PC-3 (cell line): ENCODE data around the gene MAGI2.

ENCODE experiments used
- EZH2 ChIP-seq: fragments of 300-600 bp; sonication (generic); IDR thresholded peaks from one replicate; pipeline ENCODE4 v1.6.1; 2017; ENCODE audit warnings: antibody characterized with exemption, mild to moderate bottlenecking, low read length; ENCODE audit not compliant: unreplicated experiment
- EZH2phosphoT487 ChIP-seq: fragments of 300-600 bp; sonication (generic); IDR thresholded peaks from 2 replicates; pipeline ENCODE4 v1.6.1; 2018; ENCODE audit warnings: mild to moderate bottlenecking, antibody characterized with exemption, low read length, borderline replicate concordance
- TF ChIP-seq, protein P1 (sequence below): fragments of 300-600 bp; sonication (generic); conservative IDR thresholded peaks from 2 replicates; pipeline ENCODE4 v1.5.1; 2017; ENCODE audit warnings: antibody characterized with exemption, low read depth, mild to moderate bottlenecking, low read length

- TF ChIP-seq, protein P1, sequence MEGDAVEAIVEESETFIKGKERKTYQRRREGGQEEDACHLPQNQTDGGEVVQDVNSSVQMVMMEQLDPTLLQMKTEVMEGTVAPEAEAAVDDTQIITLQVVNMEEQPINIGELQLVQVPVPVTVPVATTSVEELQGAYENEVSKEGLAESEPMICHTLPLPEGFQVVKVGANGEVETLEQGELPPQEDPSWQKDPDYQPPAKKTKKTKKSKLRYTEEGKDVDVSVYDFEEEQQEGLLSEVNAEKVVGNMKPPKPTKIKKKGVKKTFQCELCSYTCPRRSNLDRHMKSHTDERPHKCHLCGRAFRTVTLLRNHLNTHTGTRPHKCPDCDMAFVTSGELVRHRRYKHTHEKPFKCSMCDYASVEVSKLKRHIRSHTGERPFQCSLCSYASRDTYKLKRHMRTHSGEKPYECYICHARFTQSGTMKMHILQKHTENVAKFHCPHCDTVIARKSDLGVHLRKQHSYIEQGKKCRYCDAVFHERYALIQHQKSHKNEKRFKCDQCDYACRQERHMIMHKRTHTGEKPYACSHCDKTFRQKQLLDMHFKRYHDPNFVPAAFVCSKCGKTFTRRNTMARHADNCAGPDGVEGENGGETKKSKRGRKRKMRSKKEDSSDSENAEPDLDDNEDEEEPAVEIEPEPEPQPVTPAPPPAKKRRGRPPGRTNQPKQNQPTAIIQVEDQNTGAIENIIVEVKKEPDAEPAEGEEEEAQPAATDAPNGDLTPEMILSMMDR, result no peak
- TF ChIP-seq EZH2 (no peak), EZH2phosphoT487 (no peak)
Observed at GRCh38 chr7:78316110-78316509, 1137.4 kb downstream of the MAGI2 start.
